MM.1S (cell line): ENCODE measurements around the gene TSPAN11.

Experiments
- CTCF ChIP-seq: fragments of 300-600 bp; sonication (generic); IDR thresholded peaks from 2 replicates; pipeline ENCODE4 v1.5.1; 2016; ENCODE audit warnings: antibody characterized with exemption, low read length, mixed read lengths
- EZH2 ChIP-seq: fragments of 300-600 bp; sonication (generic); optimal IDR thresholded peaks from 2 replicates; pipeline ENCODE3; 2017; ENCODE audit warnings: low read depth, mild to moderate bottlenecking, antibody characterized with exemption, low read length, mixed read lengths
- EZH2phosphoT487 ChIP-seq: fragments of 300-600 bp; sonication (generic); IDR thresholded peaks from 2 replicates; pipeline ENCODE4 v1.6.1; 2018; ENCODE audit warnings: antibody characterized with exemption, low read length

GRCh38 chr12:31018106-31018789 lies 91.7 kb downstream of the TSPAN11 start:
- TF ChIP-seq EZH2phosphoT487: no peak
- no peak for TF ChIP-seq CTCF
- TF ChIP-seq EZH2: no peak
